Subcutaneous preadipocyte (primary cell): ENCODE measurements around the gene ILKAP. TPM values are rescaled to one million over a fixed set of nuclear protein-coding genes. Genes with fewer than 3 reads are reported as not detected.

Experiments used
- total RNA-seq: library from RNA; depleted of rRNA; stranded (reverse); fragments of >200 nt; gene quantifications from 2 replicates; pipeline ENCODE4 v1.2.3, GENCODE V29; 2012

Gene ILKAP, protein sequence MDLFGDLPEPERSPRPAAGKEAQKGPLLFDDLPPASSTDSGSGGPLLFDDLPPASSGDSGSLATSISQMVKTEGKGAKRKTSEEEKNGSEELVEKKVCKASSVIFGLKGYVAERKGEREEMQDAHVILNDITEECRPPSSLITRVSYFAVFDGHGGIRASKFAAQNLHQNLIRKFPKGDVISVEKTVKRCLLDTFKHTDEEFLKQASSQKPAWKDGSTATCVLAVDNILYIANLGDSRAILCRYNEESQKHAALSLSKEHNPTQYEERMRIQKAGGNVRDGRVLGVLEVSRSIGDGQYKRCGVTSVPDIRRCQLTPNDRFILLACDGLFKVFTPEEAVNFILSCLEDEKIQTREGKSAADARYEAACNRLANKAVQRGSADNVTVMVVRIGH
- 22.4 and 29.9 TPM in 2 replicates for total RNA-seq

DNA sequence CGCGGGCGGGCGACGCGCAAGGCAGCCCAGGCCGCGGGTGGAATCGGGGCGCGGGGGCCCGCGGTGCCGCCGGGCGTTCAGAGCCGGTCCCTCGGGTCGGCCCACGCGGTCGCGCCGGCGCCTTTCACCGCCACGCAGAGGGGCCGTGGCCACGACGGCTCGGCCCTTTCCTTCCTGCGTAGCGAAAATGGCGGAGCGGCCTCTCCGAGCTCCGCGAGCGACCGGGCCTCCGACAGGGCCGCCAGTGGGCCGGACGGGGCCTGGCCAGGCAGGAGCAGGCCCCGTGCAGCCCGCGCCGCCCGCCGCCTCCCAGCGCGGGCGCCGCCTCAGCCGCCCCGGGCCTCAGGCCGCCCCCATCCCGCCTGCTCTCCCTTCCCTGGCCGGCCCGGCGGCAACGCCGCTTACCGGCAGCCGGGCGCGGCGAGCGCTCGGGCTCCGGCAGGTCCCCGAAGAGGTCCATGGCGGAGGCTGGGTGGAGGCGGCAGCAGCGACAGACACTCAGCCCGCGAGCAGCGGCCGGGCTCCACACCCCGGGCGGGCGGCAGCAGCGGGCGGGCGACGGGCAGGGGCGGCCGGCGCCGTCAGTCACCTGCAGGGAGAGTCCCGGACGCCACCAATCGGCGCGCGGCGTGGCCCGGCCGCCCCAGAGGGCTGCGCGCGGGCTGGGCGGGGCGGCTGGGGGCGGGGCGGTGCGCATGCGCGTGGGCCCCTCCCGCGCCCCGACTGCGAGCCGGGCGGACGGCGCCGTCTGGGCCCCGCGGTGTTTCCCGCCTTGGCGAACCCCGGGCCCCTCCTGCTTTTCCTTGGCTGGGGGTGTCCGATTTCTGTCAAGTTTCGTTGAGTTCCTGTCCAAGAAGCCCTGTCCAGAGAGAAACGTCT lies at the start of gene ILKAP:
Gene ILKAP, minus strand, starts transcription at position 602 of the 879 bp plus-strand sequence. Its CDS starts 142 bp downstream, at position 460.

DNA sequence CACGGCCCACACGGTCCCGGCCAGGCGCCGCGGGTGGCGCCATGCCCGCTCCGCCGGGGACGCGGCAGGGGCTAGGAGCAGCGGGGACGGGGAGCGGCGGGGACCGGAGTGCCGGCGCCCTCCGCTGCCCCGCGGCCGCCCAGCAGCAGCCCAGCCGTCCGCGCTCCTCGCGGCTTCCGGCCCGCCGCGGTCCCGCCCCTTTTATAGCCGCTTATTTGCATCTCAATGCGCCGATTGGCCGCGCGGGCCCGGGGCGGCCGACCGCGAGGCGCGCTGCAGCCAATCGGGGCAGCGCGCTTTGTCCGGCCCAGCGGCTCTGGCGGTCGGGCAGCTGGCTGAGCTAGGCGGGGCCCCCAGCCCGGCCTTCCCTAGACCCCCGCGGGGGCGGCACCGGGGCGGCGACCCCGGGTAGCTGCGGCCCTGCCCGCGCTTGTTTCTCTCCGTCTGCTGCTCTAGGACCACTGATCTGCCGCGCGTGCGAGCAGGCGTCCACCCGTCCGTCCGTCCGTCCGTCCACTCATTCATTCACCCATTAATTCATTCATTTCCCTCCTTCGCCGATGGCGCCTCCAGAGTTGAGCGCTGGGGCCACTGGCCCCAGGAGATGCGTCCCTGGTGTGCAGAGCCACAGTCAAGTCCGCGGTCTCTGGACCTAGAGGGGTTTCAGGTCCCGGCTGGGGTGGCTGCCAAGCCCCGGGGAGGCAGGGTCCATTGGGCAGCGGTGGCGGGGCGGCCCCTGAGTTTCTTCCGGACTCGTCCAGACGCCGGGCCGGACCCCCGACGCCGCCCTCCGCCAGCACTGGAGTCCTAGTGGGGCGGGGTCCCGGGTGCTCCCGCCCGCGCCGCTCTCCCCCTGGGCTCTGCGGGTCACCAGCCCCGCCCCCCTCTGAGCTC lies 36.6 kb upstream of the ILKAP start, which contains the start of gene HES6:
Gene HES6, minus strand, starts transcription at position 176 of the 894 bp plus-strand sequence. Its CDS starts 133 bp downstream, at position 43.

DNA sequence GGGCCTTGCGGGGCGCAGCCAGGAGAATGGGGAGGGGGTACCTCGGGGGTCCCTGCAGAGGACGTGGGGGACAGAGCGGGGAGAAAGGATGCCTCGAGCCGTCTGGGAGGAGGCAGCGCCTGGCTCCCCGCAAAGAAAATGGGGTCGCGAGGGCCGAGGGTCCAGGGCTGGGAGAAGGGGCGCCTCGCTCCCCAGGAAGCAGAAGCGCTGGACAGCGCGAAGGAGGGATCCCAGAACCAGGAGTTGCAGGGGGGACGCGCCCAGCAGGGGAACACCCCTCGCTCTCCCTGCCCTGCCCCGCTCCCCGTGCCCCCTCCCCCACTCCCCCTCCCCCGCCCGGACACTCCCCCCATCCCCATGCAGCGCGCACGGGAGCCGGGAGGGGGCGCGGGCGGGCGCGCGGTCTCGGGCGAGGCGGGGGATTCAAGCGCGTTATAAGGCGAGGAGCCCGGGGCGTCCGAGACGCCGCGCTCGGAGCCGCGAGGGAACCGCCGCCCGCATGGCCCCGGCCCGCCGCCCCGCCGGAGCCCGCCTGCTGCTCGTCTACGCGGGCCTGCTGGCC lies 44.9 kb downstream of the ILKAP start, which contains the start of gene ERFE:
Gene ERFE, plus strand, starts transcription at position 462 of the 562 bp plus-strand sequence. Its CDS starts 38 bp downstream, at position 500.

DNA sequence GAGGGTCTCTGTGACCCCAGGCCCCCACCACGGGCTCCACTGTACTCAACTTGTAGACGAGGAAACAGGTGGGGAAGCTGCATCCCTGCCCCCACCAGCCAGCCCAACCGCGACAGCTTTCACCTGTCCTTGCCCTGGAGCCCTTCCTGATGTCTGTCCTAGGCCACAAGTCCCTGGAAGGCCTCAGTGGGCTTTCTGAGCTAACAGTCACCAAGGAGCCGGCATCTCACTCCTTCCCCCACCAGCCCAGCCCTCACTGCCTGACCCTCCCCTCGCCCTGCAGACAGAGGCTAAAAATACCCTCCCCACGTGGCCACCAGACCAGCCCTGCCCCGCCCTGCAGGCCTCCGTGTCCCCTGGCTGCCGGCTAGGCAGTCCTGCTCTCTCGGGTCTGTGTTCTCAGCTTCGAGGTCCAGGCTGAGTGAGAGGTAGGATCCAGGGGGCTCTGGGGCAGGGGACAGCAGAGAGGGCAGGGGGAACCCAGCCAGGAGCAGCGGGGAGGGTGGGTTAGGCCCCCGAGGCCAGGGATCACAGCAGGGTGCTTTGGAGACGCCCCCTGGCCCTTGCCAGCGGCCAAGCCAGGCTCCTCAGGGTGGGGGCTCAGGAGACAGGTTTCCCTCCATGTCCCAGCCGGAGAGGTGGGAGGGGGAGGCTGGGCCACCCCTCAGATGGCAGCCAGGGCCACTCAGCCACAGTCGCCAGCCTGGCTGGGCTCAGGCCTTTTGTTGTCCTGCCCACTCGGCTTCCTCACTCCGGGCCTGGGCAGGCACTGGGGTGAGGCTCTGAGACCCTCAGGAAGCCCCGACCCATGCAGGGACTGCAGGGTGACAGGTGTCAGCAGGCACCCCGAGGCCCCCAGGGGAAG lies 64.9 kb downstream of the ILKAP start, which contains the start of gene KLHL30:
Gene KLHL30, plus strand, starts transcription at position 338 of the 865 bp plus-strand sequence. CDS start 2,087 bp downstream, outside the sequence.

Other genes starting within 250 kb of the ILKAP start
- gene UBE2F, start 236.7 kb downstream of the ILKAP start, total RNA-seq = 34.2 and 36.8 TPM in 2 replicates
- 15.1 and 27.8 TPM in 2 replicates for gene SCLY, start 142.7 kb downstream of the ILKAP start, total RNA-seq
- 0.39 and 4.8 TPM in 2 replicates for gene ESPNL, start 103.4 kb downstream of the ILKAP start, total RNA-seq
- gene KLHL30, start 65.0 kb downstream of the ILKAP start, total RNA-seq = under 0.01 TPM in 2 replicates
- gene ERFE, start 44.7 kb downstream of the ILKAP start, total RNA-seq = 7.0 and 8.0 TPM in 2 replicates
- gene HES6, start 36.3 kb upstream of the ILKAP start, total RNA-seq = 1.1 and 1.2 TPM in 2 replicates
- gene PER2, start 84.9 kb upstream of the ILKAP start, total RNA-seq = 3.3 and 3.9 TPM in 2 replicates
- 5.5 and 6.3 TPM in 2 replicates for gene TRAF3IP1, start 116.8 kb upstream of the ILKAP start, total RNA-seq
- 23.5 and 28.2 TPM in 2 replicates for gene ASB1, start 223.2 kb upstream of the ILKAP start, total RNA-seq